ENCODE results near the gene SOD2. TPM values are rescaled to one million over a fixed set of nuclear protein-coding genes. Genes with fewer than 3 reads are reported as not detected.
"Not testable (repeated sequence)": the region's sequence is repeated elsewhere in the genome, so short reads cannot be mapped to it uniquely, and the experiment has no call there.

Gene SOD2
- total and polyA plus RNA-seq, 2 donors (not counting 3 experiments of a cell fraction or from before 2014, with no cell fraction given), result 31.6 to 62.7 TPM

GRCh38 chr6:159676890-159677505 is 16.0 kb downstream of the SOD2 start:
- Histone ChIP-seq H3K9me3 (replicated peaks; ENCODE audit: control insufficient read depth, insufficient read depth, low read length) (no peaks in the 10 kb centered on the region), H3K9ac (replicated peaks; ENCODE audit: extremely low read depth, insufficient read depth, low read length) (no peak overlapping the region), H3K36me3 (ENCODE audit: control insufficient read depth in 2 of 2, extremely low read depth in 1 of 2, insufficient read depth in 2 of 2, low read length in 2 of 2) (peaks cover 0 to 3% of the 10 kb centered on the region in 2 experiments), H2AFZ (ENCODE audit: low read depth, low read length) (no peak overlapping the region), H3K27ac (ENCODE audit: insufficient read depth, low read depth, low read length) (no peak overlapping the region), H3K4me3 (replicated peaks in 1 of 3; ENCODE audit: insufficient read depth in 1 of 3, low read depth in 1 of 3, low read length in 3 of 3) (no peak overlapping the region), H3K27me3 (ENCODE audit: control insufficient read depth in 2 of 2, insufficient read depth in 2 of 2, low read length in 2 of 2) (no peaks in the 10 kb centered on the region), H4K20me1 (replicated peaks; ENCODE audit: control insufficient read depth, extremely low read depth, insufficient read depth, low read length) (no peaks in the 10 kb centered on the region), H3K79me2 (ENCODE audit: control insufficient read depth, insufficient read depth, low read length) (no peaks in the 10 kb centered on the region), H3K4me1 (ENCODE audit: control insufficient read depth, extremely low read depth, insufficient read depth, low read length) (peaks cover 18% of the 10 kb centered on the region), H3K9me1 (replicated peaks; ENCODE audit: control insufficient read depth, extremely low read depth, insufficient read depth, low read length) (no peaks in the 10 kb centered on the region), H3K4me2 (ENCODE audit: insufficient read depth, low read length) (no peak overlapping the region)
- BruUV-seq (replicated peaks), result no TSS peak
- POLR2A ChIA-PET, result no interaction called here
- DNase-seq (ENCODE audit: low read depth, low spot score) (no peak), FAIRE-seq (no peak)
- dilution Hi-C loops (cut with MboI; ENCODE audit: extremely low pct_ligation_motif_present, low sequenced_read_pairs) (no loop called here), intact Hi-C loops (cut with micrococcal nuclease) (no loop called here)
- no peak for TF ChIP-seq MAX (IDR thresholded peaks at IDR 0.05; ENCODE audit: insufficient read depth, insufficient read length)
- TF ChIP-seq EZH2 (IDR thresholded peaks at IDR 0.05; ENCODE audit: borderline replicate concordance, low read depth, low read length, severe bottlenecking), result no peak
- TF ChIP-seq GATA2 (IDR thresholded peaks at IDR 0.05; ENCODE audit: insufficient read depth, insufficient read length, low read depth, low read length), result no peak
- TF ChIP-seq POLR2A (IDR thresholded peaks at IDR 0.05; ENCODE audit: low read depth, low read length), result no peak
- no peak for TF ChIP-seq CTCF (IDR thresholded peaks at IDR 0.05; ENCODE audit: extremely low read depth in 1 of 2, insufficient read depth in 1 of 2, low read depth in 1 of 2, low read length in 2 of 2)
- CTCF ChIA-PET, result no interaction called here

- H3K9me3 ChIP-seq (replicated peaks; ENCODE audit: control insufficient read depth, insufficient read depth, low read length); DNase-seq (ENCODE audit: low read depth, low spot score); BruUV-seq (replicated peaks); POLR2A ChIA-PET; H3K4me2 ChIP-seq (ENCODE audit: insufficient read depth, low read length); dilution Hi-C loops (cut with MboI; ENCODE audit: extremely low pct_ligation_motif_present, low sequenced_read_pairs); H3K9ac ChIP-seq (replicated peaks; ENCODE audit: extremely low read depth, insufficient read depth, low read length); intact Hi-C loops (cut with micrococcal nuclease); FAIRE-seq; H3K27ac ChIP-seq (ENCODE audit: insufficient read depth, low read depth, low read length); H2AFZ ChIP-seq (ENCODE audit: low read depth, low read length); H3K4me3 ChIP-seq (replicated peaks in 1 of 3; ENCODE audit: insufficient read depth in 1 of 3, low read depth in 1 of 3, low read length in 3 of 3); H3K9me1 ChIP-seq (replicated peaks; ENCODE audit: control insufficient read depth, extremely low read depth, insufficient read depth, low read length); H3K36me3 ChIP-seq (ENCODE audit: control insufficient read depth in 2 of 2, extremely low read depth in 1 of 2, insufficient read depth in 2 of 2, low read length in 2 of 2); H3K27me3 ChIP-seq (ENCODE audit: control insufficient read depth in 2 of 2, insufficient read depth in 2 of 2, low read length in 2 of 2); H4K20me1 ChIP-seq (replicated peaks; ENCODE audit: control insufficient read depth, extremely low read depth, insufficient read depth, low read length); CTCF ChIA-PET; H3K79me2 ChIP-seq (ENCODE audit: control insufficient read depth, insufficient read depth, low read length): not testable (repeated sequence)
- peaks cover 14% of the 10 kb centered on the region for H3K4me1 ChIP-seq (ENCODE audit: control insufficient read depth, extremely low read depth, insufficient read depth, low read length)
These were observed 16.8 kb downstream of the SOD2 start for GRCh38 chr6:159676236-159676635.
